Breast epithelium (tissue), 4 donors: ENCODE results near the gene DGKQ. TPM values are rescaled to one million over a fixed set of nuclear protein-coding genes. Genes with fewer than 3 reads are reported as not detected.

Experiments used
- DNase-seq, 2 donors: peaks; one replicate each; pipeline ENCODE4 v3.0.0-alpha.2; 2019; ENCODE audit warnings: low spot score in 2 of 2
- H3K27ac ChIP-seq, 2 donors: fragments of 200-600 bp; sonication (generic) in 1 of 2; one replicate each; pipeline ENCODE4 v1.5.1; 2016 to 2019; ENCODE audit warnings: mild to moderate bottlenecking in 1 of 2
- H3K27me3 ChIP-seq, 2 donors: fragments of 200-600 bp; sonication (generic) in 1 of 2; one replicate each; pipeline versions ENCODE4 v1.5.1 to v1.6.0; 2017 to 2019; ENCODE audit warnings: control low read depth in 1 of 2, mild to moderate bottlenecking in 1 of 2
- H3K36me3 ChIP-seq: fragments of 200-600 bp; one replicate; pipeline ENCODE4 v1.5.1; 2019
- H3K4me1 ChIP-seq, 2 donors: fragments of 200-600 bp; sonication (generic); one replicate each; pipeline ENCODE4 v1.5.1; 2016 to 2019; ENCODE audit warnings: control low read depth in 1 of 2
- H3K4me3 ChIP-seq, 3 donors: fragments of 200-600 bp; sonication (generic); 1 replicate in 2 of 3; 2 replicates in 1 of 3; pipeline ENCODE4 v1.5.1; 2016 to 2019; ENCODE audit warnings: mild to moderate bottlenecking in 3 of 3, moderate library complexity in 2 of 3
- H3K9me3 ChIP-seq, 2 donors: fragments of 200-600 bp; sonication (generic) in 1 of 2; one replicate each; pipeline ENCODE4 v1.5.1; 2016 to 2019; ENCODE audit warnings: control low read depth in 1 of 2
- CTCF ChIP-seq, 3 donors: fragments of 450-650 bp; IDR thresholded peaks; one replicate each; pipeline ENCODE4 v1.5.1; 2016 to 2017; ENCODE audit warnings: antibody characterized with exemption in 3 of 3, mild to moderate bottlenecking in 3 of 3, moderate library complexity in 3 of 3
- POLR2A ChIP-seq: fragments of 450-650 bp; IDR thresholded peaks from one replicate; pipeline ENCODE4 v1.6.1; 2016; ENCODE audit warnings: antibody characterized with exemption, mild to moderate bottlenecking, moderate library complexity
- POLR2AphosphoS5 ChIP-seq, 3 donors: sonication (generic); formaldehyde crosslinking; IDR thresholded peaks; one replicate each; pipeline ENCODE4 v1.6.1; 2017; ENCODE audit warnings: antibody characterized with exemption in 3 of 3
- intact Hi-C: fragments of 100-400 bp; cut with DNase I; formaldehyde crosslinking; loops from one replicate; pipeline ENCODE4 v1.15.1; 2023; ENCODE audit warnings: low total_unique reads
- total RNA-seq, 3 donors: library from RNA; depleted of rRNA; stranded (reverse); fragments of >200 nt; gene quantifications; one replicate each; pipeline ENCODE4 v1.1.0, GENCODE V29; 2016

Gene DGKQ
- total RNA-seq, 3 donors from 2014 or later = 5.3 to 9.4 (median 8.8) TPM

- Histone ChIP-seq H3K27me3 (no peaks in the 10 kb centered on the region), H3K27ac (peak overlapping the region; percentile 67 to 73), H3K4me1 (peaks cover 0 to 8% of the 10 kb centered on the region in 2 donors), H3K36me3 (no peaks in the 10 kb centered on the region), H3K4me3 (no peak overlapping the region), H3K9me3 (no peaks in the 10 kb centered on the region)
- DNase-seq = no peak
- intact Hi-C loops = loop anchor here (10.0 kb wide), 1 partner anchor 317 kb away; the partner anchor contains the start of genes ATP5ME and MYL5
- TF ChIP-seq POLR2A = no peak
- no peak for TF ChIP-seq CTCF (IDR thresholded peaks at IDR 0.05)
- no peak for TF ChIP-seq POLR2AphosphoS5 (IDR thresholded peaks at IDR 0.05)
Observed at GRCh38 chr4:991451-992296, 18.3 kb upstream of the DGKQ start.

- Histone ChIP-seq H3K36me3 (no peaks in the 10 kb centered on the region), H3K4me1 (peaks cover 3 to 13% of the 10 kb centered on the region in 2 donors)
Observed at GRCh38 chr4:990746-991367, 17.5 kb upstream of the DGKQ start.

GRCh38 chr4:989722-990471 is 16.5 kb upstream of the DGKQ start:
- intact Hi-C loops = loop anchor here (10.0 kb wide), 1 partner anchor 315 kb away; the partner anchor contains the start of genes ATP5ME and MYL5
- peaks cover 3 to 14% of the 10 kb centered on the region in 2 donors for H3K4me1 ChIP-seq
- H3K27ac ChIP-seq = no peak overlapping the region
- no peaks in the 10 kb centered on the region for H3K36me3 ChIP-seq
- DNase-seq = no peak
- H3K4me3 ChIP-seq = no peak overlapping the region
- no peaks in the 10 kb centered on the region for H3K9me3 ChIP-seq
- TF ChIP-seq POLR2A (no peak), POLR2AphosphoS5 (IDR thresholded peaks at IDR 0.05) (no peak), CTCF (IDR thresholded peaks at IDR 0.05) (no peak)
- H3K27me3 ChIP-seq = no peaks in the 10 kb centered on the region

More at GRCh38 chr4:990746-991367, 17.5 kb upstream of the DGKQ start:
- Histone ChIP-seq H3K4me3 (no peak overlapping the region), H3K27me3 (no peaks in the 10 kb centered on the region), H3K27ac (no peak overlapping the region), H3K9me3 (no peaks in the 10 kb centered on the region)
- TF ChIP-seq CTCF (IDR thresholded peaks at IDR 0.05) = no peak
- no peak for TF ChIP-seq POLR2A
- no peak for TF ChIP-seq POLR2AphosphoS5 (IDR thresholded peaks at IDR 0.05)
- DNase-seq = no peak
- intact Hi-C loops = loop anchor here (10.0 kb wide), 1 partner anchor 316 kb away; the partner anchor contains the start of genes ATP5ME and MYL5

- intact Hi-C loops = no loop called here
Observed at GRCh38 chr4:988726-989721, 15.7 kb upstream of the DGKQ start.

More at GRCh38 chr4:988726-989721, 15.7 kb upstream of the DGKQ start:
- Histone ChIP-seq H3K4me3 (no peak overlapping the region), H3K4me1 (peaks cover 3 to 14% of the 10 kb centered on the region in 2 donors), H3K9me3 (no peaks in the 10 kb centered on the region), H3K27me3 (no peaks in the 10 kb centered on the region), H3K36me3 (no peaks in the 10 kb centered on the region), H3K27ac (no peak overlapping the region)
- DNase-seq = no peak
- TF ChIP-seq POLR2A (no peak), CTCF (IDR thresholded peaks at IDR 0.05) (no peak), POLR2AphosphoS5 (IDR thresholded peaks at IDR 0.05) (no peak)
